ENCODE measurements around the gene ATP6V0B. TPM values are rescaled to one million over a fixed set of nuclear protein-coding genes. Genes with fewer than 3 reads are reported as not detected.

The ATP6V0B gene
- total RNA-seq, 2 donors from 2014 or later: 72.1 to 80.5 TPM

DNA sequence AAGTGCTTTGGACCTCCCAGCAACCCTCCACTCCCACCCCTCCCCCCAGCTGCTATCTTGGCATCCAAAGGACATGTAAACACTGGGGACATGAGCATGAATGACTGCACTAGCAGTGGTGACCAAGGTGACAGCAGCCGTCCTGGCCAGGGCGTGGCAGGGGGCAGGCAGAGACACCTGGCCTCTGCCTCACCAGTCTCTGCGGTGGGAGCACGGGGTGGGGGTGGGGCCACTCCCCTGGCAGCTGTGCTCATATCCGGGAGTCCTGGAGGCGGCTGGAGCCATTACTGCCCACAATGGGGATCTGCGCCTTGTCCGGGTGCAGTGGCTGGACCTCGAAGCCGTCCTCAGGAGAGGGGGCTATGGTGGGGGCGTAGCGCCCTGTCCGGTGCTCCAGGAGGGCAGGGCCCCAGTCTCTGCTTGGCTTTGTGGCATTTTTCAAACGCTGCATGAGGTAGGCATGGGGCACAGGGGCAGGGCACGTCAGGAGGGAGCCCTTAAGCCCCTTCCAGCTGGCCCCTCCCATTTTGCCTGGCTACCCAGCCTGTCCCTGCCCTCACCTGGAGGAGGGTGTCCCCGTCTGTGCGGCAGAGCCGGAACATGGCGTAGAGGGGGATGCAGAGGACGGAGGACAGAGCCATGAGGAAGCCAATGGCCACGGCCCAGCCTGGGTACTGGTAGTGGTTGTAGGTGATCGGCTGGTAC, 22.7 kb downstream of the ATP6V0B start:
- ATAC-seq (no peak), DNase-seq (no peak)
- no peak overlapping the region for H3K27ac Mint-ChIP-seq
- H3K4me1 Mint-ChIP-seq: peaks cover 11% of the 10 kb centered on the region
- no peaks in the 10 kb centered on the region for H3K36me3 Mint-ChIP-seq (ENCODE audit: low read depth)
- no peaks in the 10 kb centered on the region for H3K9me3 ChIP-seq (ENCODE audit: control insufficient read depth, low read length, poor library complexity, severe bottlenecking)
- no peak overlapping the region for H3K4me3 Mint-ChIP-seq
- H3K27me3 Mint-ChIP-seq: peaks cover 6% of the 10 kb centered on the region

DNA sequence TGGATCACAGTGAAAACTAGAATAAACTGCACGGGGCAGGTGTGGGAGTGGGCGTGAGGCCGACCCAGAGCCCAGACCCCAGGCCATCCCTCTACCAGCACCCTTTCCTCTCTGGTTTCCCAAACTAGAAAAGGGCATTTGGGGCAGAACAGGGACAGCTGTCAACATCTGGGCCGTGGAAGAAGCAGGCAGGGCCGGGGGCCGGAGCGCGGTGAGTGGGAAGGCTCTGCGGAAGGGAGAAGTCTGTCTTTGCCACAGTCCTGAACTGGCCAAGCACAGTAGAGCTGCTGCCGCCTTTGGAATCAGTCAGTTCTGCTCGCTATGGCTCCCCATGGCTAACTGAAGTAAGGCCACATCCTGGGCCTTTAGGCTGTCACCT, 23.2 kb downstream of the ATP6V0B start:
- Mint-ChIP-seq H3K36me3 (ENCODE audit: low read depth) (no peaks in the 10 kb centered on the region), H3K27me3 (peaks cover 6% of the 10 kb centered on the region), H3K27ac (no peak overlapping the region), H3K4me3 (no peak overlapping the region), H3K4me1 (peaks cover 7% of the 10 kb centered on the region)
- H3K9me3 ChIP-seq (ENCODE audit: control insufficient read depth, low read length, poor library complexity, severe bottlenecking): no peaks in the 10 kb centered on the region
- DNase-seq (no peak), ATAC-seq (no peak)

DNA sequence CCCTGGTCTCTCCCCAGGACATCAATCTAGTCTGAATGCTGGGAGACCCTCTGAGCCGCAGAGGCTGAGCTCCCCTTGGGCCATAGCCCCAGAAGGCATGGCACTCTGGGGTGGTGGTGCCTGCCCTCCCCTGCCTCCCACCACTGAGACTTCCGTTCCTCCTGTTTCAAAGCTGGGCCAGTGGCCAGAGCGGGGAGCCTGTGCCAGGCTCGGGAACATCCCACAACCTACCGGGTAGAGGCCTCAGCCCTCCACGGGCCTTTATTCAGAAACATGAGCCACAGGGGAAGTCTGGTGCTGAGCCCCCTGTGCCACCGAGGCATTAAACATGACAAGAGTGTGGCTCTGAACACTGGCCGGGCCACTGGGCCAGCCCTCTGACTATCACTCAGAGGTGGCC, 24.7 kb downstream of the ATP6V0B start:
- Mint-ChIP-seq H3K36me3 (ENCODE audit: low read depth) (no peaks in the 10 kb centered on the region), H3K27me3 (peaks cover 6% of the 10 kb centered on the region), H3K27ac (no peak overlapping the region), H3K4me1 (peaks cover 4% of the 10 kb centered on the region), H3K4me3 (no peak overlapping the region)
- no peak for DNase-seq
- no peaks in the 10 kb centered on the region for H3K9me3 ChIP-seq (ENCODE audit: control insufficient read depth, low read length, poor library complexity, severe bottlenecking)
- no peak for ATAC-seq

DNA sequence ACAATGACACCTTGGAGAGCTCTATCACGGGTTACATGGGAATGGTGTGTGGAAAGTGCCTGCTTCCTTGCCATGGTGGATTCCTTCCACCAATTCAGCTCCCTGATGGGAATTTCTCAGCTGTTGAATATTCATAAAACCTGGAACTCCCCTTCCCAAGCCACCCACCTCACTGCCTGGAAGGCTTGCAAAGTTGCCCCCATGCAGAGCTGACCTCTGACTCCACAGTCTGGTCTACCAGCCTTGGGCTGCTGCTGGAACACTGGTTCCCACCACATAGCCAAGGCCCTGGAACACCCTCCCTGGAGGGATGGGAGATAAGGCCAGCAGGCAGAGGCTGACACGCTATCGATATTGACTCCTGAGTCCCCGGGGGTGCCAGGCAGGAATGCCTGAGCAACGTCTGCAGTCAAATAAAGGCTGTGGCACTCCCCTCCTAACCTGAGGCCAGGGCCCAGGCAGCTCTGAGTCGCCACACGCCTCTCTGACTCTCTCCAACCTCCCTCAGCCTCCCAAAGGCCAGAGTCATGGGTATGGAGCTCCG, 25.4 kb downstream of the ATP6V0B start:
- H3K36me3 Mint-ChIP-seq (ENCODE audit: low read depth): no peaks in the 10 kb centered on the region

DNA sequence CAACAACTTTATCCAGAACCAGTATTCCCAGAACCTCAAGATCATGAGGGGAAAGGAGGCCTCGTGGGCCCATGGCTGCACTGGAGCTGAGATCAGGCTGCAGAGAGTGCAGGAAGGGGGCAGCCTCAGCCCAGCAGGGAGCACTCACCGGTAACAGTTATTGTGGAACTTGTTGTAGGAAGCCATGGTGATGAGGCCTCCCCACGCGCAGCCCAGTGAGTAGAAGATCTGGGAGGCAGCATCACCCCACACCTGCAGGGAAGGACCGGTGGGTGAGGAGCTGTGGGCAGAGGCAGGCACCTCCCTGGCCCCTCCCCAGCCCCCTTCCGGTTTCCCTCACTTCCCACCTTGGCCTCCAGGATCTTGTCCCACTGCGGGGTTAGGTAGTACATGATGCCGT, 27.4 kb downstream of the ATP6V0B start:
- DNase-seq (no peak), ATAC-seq (no peak)
- H3K9me3 ChIP-seq (ENCODE audit: control insufficient read depth, low read length, poor library complexity, severe bottlenecking): no peaks in the 10 kb centered on the region
- no peak overlapping the region for H3K27ac Mint-ChIP-seq
- H3K4me1 Mint-ChIP-seq: no peaks in the 10 kb centered on the region
- no peaks in the 10 kb centered on the region for H3K36me3 Mint-ChIP-seq (ENCODE audit: low read depth)
- H3K4me3 Mint-ChIP-seq: no peak overlapping the region
- peaks cover 6% of the 10 kb centered on the region for H3K27me3 Mint-ChIP-seq

More for the DNA sequence above, 25.4 kb downstream of the ATP6V0B start:
- Mint-ChIP-seq H3K27ac (no peak overlapping the region), H3K4me3 (no peak overlapping the region), H3K4me1 (peaks cover 4% of the 10 kb centered on the region), H3K27me3 (peaks cover 6% of the 10 kb centered on the region)
- ATAC-seq (no peak), DNase-seq (no peak)
- H3K9me3 ChIP-seq (ENCODE audit: control insufficient read depth, low read length, poor library complexity, severe bottlenecking): no peaks in the 10 kb centered on the region

DNA sequence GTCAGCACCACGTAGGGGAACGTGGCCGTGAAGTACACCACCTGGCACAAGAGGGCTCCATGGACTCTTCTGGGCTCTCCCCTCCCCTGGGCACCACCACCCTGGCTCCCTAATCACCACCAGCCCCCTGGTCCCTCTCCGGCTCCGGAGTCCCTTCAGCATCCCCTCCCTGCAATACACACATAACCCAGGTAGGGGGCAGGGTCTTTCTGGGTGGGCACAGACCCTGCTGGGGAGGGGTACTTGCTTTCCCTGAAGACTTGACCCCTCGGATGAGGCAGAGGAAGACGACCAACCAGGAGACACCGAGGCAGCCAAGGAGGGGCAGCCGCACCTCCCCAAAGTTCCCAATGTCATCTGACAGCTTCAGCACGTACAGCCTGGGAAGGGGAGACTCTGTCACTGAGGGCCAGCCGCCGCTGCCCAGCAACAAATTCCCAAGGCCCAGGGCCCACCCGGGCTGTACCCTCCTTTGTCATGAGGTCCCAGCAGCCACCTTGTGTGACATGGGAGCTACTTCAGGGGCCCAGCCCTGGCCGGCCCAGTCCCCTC, 27.9 kb downstream of the ATP6V0B start:
- no peaks in the 10 kb centered on the region for H3K36me3 Mint-ChIP-seq (ENCODE audit: low read depth)
- H3K4me3 Mint-ChIP-seq: no peak overlapping the region
- no peaks in the 10 kb centered on the region for H3K4me1 Mint-ChIP-seq
- DNase-seq (no peak), ATAC-seq (no peak)
- no peak overlapping the region for H3K27ac Mint-ChIP-seq
- no peaks in the 10 kb centered on the region for H3K9me3 ChIP-seq (ENCODE audit: control insufficient read depth, low read length, poor library complexity, severe bottlenecking)
- H3K27me3 Mint-ChIP-seq: peaks cover 6% of the 10 kb centered on the region

DNA sequence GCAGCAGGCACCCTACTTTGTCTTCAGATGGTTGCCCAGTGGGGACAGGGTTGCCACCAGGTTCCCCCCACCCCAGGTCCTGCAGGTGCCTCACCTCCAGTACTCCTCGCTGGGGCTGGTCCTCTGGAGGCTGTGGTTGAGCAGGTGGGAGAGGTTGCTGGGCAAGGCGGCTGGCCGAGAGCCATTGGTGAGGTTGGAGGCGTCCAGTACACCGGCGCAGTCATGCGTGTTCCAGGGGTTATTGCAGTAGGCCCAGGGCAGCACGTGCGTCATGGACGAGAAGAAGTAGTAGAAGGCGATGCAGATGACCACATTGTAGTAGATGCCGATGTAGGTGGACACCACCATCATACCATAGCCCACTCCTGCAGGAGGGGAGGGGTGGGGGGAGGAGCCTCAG, 33.5 kb downstream of the ATP6V0B start:
- H3K4me3 Mint-ChIP-seq: no peak overlapping the region

DNA sequence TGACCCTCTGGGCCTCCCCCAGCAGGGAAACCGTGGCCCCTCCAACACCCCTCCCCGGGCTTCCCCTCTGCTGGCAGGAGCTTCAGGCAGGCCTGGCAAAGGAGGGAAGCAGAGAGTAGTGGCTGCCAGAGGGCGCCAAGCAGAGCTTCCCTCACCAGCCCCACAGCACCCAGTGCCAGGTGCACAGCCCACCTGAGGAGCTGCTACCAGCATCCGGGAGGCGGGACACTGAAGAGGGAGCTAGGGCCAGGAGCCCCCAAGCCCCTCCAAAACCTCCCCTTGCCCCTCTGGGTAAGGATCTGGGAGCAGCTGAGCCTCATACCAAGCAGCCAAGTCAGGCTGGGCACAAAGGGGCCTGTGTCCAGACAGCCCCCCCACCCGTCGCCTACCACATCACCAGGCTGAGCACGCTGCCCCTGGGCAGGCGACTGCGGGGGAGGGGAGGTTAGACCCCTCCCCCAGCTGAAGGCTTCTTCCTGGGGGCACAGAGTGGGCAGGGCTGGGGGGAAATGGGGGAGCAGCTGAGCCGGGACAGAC, 36.2 kb downstream of the ATP6V0B start:
- Mint-ChIP-seq H3K4me3 (no peak overlapping the region), H3K36me3 (ENCODE audit: low read depth) (no peaks in the 10 kb centered on the region), H3K27me3 (peaks cover 12% of the 10 kb centered on the region), H3K27ac (no peak overlapping the region), H3K4me1 (peaks cover 5% of the 10 kb centered on the region)
- H3K9me3 ChIP-seq (ENCODE audit: control insufficient read depth, low read length, poor library complexity, severe bottlenecking): no peaks in the 10 kb centered on the region
- no peak for ATAC-seq
- DNase-seq: no peak

More for the DNA sequence above, 33.5 kb downstream of the ATP6V0B start:
- Mint-ChIP-seq H3K27me3 (no peaks in the 10 kb centered on the region), H3K4me1 (peaks cover 5% of the 10 kb centered on the region), H3K36me3 (ENCODE audit: low read depth) (no peaks in the 10 kb centered on the region), H3K27ac (peak overlapping the region; percentile 43)
- no peaks in the 10 kb centered on the region for H3K9me3 ChIP-seq (ENCODE audit: control insufficient read depth, low read length, poor library complexity, severe bottlenecking)
- DNase-seq: no peak
- ATAC-seq: no peak

DNA sequence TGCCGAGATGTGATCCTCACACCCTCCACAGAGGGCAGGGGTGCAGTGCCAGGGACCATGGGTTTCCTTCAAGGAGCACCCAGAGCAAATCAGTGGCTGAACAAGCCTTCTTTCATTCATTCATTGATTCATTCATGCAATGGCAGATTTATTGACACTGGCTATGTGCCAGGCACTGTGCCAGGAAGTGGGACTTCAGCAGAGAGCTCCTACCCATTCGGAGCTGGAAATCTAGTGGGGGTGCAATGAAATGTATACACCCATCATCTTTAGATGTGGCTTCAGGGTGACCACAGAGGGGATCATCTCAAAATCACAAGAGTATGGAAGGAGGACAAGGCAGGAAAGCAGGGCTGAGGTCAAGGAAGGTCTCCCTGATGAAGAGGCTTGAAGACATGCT, 37.6 kb downstream of the ATP6V0B start:
- no peak overlapping the region for H3K4me3 Mint-ChIP-seq

DNA sequence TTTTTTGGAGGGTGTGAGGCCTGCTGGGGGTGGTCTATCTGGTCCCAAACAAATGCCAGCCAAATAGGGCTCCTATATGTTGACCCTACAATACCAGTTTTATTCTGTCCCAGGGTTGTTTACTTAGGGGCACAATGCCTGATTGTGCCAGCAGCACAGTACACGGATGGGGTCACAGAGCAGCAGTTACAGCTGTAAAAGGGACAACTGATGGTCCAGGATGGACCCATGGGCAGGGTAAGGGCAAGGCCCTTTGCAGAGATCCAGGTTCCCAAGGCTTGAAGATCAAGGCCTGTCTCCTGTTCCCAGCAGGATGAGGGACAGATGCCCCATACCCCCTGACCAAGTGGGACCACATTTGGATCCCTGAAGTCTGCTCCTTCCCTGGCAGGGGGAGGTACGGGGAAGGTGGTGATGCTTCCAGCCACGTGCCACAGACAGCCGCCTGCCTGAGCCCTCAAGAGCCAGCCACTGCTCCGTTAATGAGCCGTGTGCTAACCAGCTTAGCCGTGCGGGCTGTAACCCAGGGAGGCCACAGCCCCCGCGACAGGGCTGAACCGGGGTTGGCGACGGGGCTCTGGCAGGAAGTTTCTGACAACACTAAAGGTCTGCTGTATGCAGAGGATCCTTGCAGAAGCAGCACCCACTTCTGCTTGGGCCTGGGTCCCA, 38.3 kb downstream of the ATP6V0B start:
- Mint-ChIP-seq H3K27ac (peak overlapping the region; percentile 32), H3K4me3 (no peak overlapping the region), H3K4me1 (peaks cover 5% of the 10 kb centered on the region), H3K36me3 (ENCODE audit: low read depth) (no peaks in the 10 kb centered on the region), H3K27me3 (peaks cover 12% of the 10 kb centered on the region)
- ATAC-seq (no peak), DNase-seq (no peak)
- H3K9me3 ChIP-seq (ENCODE audit: control insufficient read depth, low read length, poor library complexity, severe bottlenecking): no peaks in the 10 kb centered on the region

More for the DNA sequence above, 37.6 kb downstream of the ATP6V0B start:
- no peak for ATAC-seq
- Mint-ChIP-seq H3K4me1 (peaks cover 5% of the 10 kb centered on the region), H3K27ac (peak overlapping the region; percentile 32), H3K36me3 (ENCODE audit: low read depth) (no peaks in the 10 kb centered on the region), H3K27me3 (peaks cover 12% of the 10 kb centered on the region)
- no peak for DNase-seq
- H3K9me3 ChIP-seq (ENCODE audit: control insufficient read depth, low read length, poor library complexity, severe bottlenecking): no peaks in the 10 kb centered on the region

DNA sequence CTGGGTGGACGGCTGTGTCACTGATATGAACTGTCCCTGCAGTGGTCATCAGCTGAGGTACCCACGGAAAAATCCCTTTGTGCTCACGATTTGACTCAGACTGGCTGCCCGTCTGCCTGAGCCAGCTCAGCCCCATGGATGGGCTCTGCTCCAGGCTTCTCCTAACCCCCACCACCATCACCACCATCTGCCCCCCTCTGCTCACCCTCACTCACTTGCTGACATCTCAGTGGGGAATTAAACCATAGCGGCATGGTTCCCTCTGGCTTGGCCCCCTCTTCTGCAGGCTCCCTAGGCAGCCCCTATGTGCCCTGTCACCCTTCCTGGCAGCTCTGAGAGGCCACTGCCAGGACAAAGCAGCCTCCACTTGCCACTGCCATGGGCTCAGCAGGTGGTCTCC, 39.2 kb downstream of the ATP6V0B start:
- Mint-ChIP-seq H3K36me3 (ENCODE audit: low read depth) (no peaks in the 10 kb centered on the region), H3K4me1 (peaks cover 5% of the 10 kb centered on the region), H3K27me3 (peaks cover 12% of the 10 kb centered on the region), H3K4me3 (peak overlapping the region; percentile 41), H3K27ac (no peak overlapping the region)
- ATAC-seq (no peak), DNase-seq (no peak)
- no peaks in the 10 kb centered on the region for H3K9me3 ChIP-seq (ENCODE audit: control insufficient read depth, low read length, poor library complexity, severe bottlenecking)

DNA sequence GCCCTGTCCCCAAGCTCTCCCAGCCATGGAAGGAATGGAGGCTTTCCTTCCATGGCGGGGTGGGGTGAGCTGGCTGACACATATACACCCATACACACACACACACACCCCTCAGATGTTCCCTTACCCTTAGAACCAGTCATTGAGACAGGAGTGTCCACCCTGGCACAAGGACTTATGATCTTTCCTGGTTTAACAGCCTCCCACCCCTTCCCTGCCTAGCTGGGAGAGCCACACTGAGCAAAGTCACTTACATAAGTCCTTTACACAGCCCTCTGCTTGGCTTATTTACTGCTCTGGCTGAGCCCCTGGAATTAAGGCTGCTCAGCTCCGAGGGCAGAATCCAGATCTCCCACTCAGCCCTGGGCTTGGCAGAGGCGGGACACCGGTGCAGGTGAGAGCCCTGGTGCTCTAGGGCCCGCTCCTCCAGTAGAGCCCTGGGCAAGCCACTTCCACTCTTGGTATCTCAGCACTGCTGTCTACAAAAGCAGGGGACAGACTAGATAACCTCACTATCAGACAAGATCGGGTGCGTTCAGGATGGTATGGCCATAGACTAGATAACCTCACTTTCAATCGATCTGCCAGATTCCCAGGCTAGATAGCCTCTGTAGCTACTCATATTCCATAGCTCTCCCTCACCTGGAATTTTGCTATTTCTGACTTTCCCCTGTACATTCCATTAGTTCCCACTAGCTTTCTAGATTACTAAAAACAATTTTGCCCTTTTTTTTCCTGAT, 39.8 kb downstream of the ATP6V0B start:
- no peaks in the 10 kb centered on the region for H3K9me3 ChIP-seq (ENCODE audit: control insufficient read depth, low read length, poor library complexity, severe bottlenecking)
- Mint-ChIP-seq H3K27me3 (peaks cover 12% of the 10 kb centered on the region), H3K27ac (no peak overlapping the region), H3K36me3 (ENCODE audit: low read depth) (no peaks in the 10 kb centered on the region), H3K4me1 (peaks cover 5% of the 10 kb centered on the region), H3K4me3 (peak overlapping the region; percentile 41)
- DNase-seq: no peak
- ATAC-seq: no peak

DNA sequence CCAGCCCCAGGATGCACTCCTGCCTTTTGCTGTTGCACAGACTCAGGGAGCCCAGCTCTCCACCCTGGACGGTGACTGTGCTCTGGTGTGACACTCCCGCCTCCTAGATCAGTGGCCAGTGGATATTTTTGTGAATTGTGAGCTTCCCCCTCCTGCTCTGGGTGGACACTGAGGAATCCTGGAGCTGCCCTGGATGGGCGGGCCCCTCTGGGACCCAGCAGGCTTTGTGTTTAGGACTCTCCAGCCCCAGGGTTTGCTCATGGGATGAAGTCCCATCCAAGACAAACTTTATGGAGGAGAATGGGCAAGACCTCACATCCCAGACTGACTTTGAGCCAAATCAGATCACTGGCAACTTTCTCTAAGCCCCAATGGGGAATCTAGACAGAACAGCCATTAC, 40.4 kb downstream of the ATP6V0B start:
- H3K36me3 Mint-ChIP-seq (ENCODE audit: low read depth): no peaks in the 10 kb centered on the region
- ATAC-seq (no peak), DNase-seq (no peak)
- peaks cover 12% of the 10 kb centered on the region for H3K27me3 Mint-ChIP-seq
- no peaks in the 10 kb centered on the region for H3K9me3 ChIP-seq (ENCODE audit: control insufficient read depth, low read length, poor library complexity, severe bottlenecking)
- peaks cover 2% of the 10 kb centered on the region for H3K4me1 Mint-ChIP-seq
- no peak overlapping the region for H3K4me3 Mint-ChIP-seq
- no peak overlapping the region for H3K27ac Mint-ChIP-seq

Data from T-helper 17 cell (primary cell).